Ovary (tissue), 9 donors: ENCODE measurements around the gene PCBP2. TPM values are rescaled to one million over a fixed set of nuclear protein-coding genes. Genes with fewer than 3 reads are reported as not detected.

ENCODE experiments used
- DNase-seq, 5 donors: peaks; one replicate each; pipeline ENCODE4 v3.0.0-alpha.2; 2019 to 2020
- H3K27ac ChIP-seq, 2 donors: fragments of 200-600 bp; one replicate each; pipeline versions ENCODE4 v1.5.1 to v1.8.0; 2019 to 2022
- H3K27me3 ChIP-seq: fragments of 200-600 bp; one replicate; pipeline ENCODE4 v1.8.0; 2022
- H3K36me3 ChIP-seq: fragments of 200-600 bp; sonication (generic); one replicate; pipeline ENCODE4 v1.5.1; 2019
- H3K4me1 ChIP-seq: one replicate; pipeline ENCODE4 v1.8.1; 2013; ENCODE audit warnings: mild to moderate bottlenecking, moderate library complexity; ENCODE audit not compliant: insufficient read depth
- H3K4me3 ChIP-seq: fragments of 200-600 bp; sonication (generic); one replicate; pipeline ENCODE4 v1.5.1; 2017
- H3K9me3 ChIP-seq, 2 donors: fragments of 200-600 bp in 1 of 2; sonication (generic) in 1 of 2; one replicate each; pipeline versions ENCODE4 v1.5.1 to v1.8.1; 2013 to 2019; ENCODE audit warnings: mild to moderate bottlenecking in 1 of 2, moderate library complexity in 1 of 2
- CTCF ChIP-seq, 3 donors: fragments of 450-650 bp in 2 of 3; fragments of 200-600 bp in 1 of 3; IDR thresholded peaks; one replicate each; pipeline versions ENCODE4 v1.5.1 to v1.8.0; 2016 to 2022; ENCODE audit warnings: antibody characterized with exemption in 3 of 3, mild to moderate bottlenecking in 1 of 3
- EP300 ChIP-seq: sonication (generic); formaldehyde crosslinking; IDR thresholded peaks from one replicate; pipeline ENCODE4 v1.6.1; 2017; ENCODE audit warnings: antibody characterized with exemption
- POLR2A ChIP-seq: fragments of 450-650 bp; IDR thresholded peaks from one replicate; pipeline ENCODE4 v1.6.1; 2017; ENCODE audit warnings: antibody characterized with exemption, mild to moderate bottlenecking, moderate library complexity
- WGBS, 3 donors: extraction: QIAGEN DNeasy Blood & Tissue Kit in 1 of 3; methylation state at CpG; one replicate each; pipeline versions ENCODE4 v1.1.5 to v1.1.7; 2013 to 2017; 5-methylcytosine and 5-hydroxymethylcytosine counted together
- intact Hi-C, 4 donors: fragments of 100-400 bp; cut with DNase I; formaldehyde crosslinking; loops; one replicate each; pipeline versions ENCODE4 v1.11.0 to v1.15.1; 2022 to 2023
- polyA plus RNA-seq, 2 donors: library from polyadenylated mRNA; stranded (reverse); fragments of 200-250 nt in 1 of 2; fragments of 350-450 nt in 1 of 2; fragmentation: Illumina TruSeq in 1 of 2; extraction: RNeasy Lipid Tissue Mini Kit (QIAGEN cat#74804) in 1 of 2; gene quantifications; one replicate each; pipeline ENCODE4 v1.2.3, GENCODE V29; 2013 to 2014
- total RNA-seq, 7 donors: library from RNA; depleted of rRNA in 2 of 7; stranded (reverse); fragments of >200 nt in 2 of 7; fragmentation: NEBNext Ultra II Directional in 3 of 7; extraction: Animal tissue kit (Norgen Biotek cat#: 25700) in 3 of 7; gene quantifications; one replicate each; pipeline versions ENCODE4 v1.1.0 to v1.2.4, GENCODE V29; 2016 to 2023
- donor health status: DM: no; HTN: no; CAD: no; lungs with moderate emphysema.
- donor health status: DM: no; HTN: no; CAD: no.
- donor health status: Bipolar disorder and iron deficiency.
- donor health status: DM: yes; HTN: yes; CAD: no.
- donor health status: DM: no; HTN: no; CAD: no.
- donor health status: DM: yes; HTN: yes; CAD: no.

The PCBP2 gene
- total and polyA plus RNA-seq, 9 donors = 413 to 1,354 (median 948) TPM

- no peaks in the 10 kb centered on the region for H3K9me3 ChIP-seq
Observed at GRCh38 chr12:53500776-53501614, 49.1 kb downstream of the PCBP2 start, which contains the start of gene TARBP2. TARBP2 (plus strand) TSS chr12:53501283; CDS start chr12:53501409, 126 bp downstream.

GRCh38 chr12:53501615-53502181, 49.8 kb downstream of the PCBP2 start:
- DNase-seq = peak in 3 of 5 donors; percentile 46 to 95 (median 61)
- Histone ChIP-seq H3K27ac (peak overlapping the region; percentile 86 to 99), H3K9me3 (no peaks in the 10 kb centered on the region), H3K36me3 (no peaks in the 10 kb centered on the region), H3K27me3 (no peaks in the 10 kb centered on the region), H3K4me1 (peaks cover 20% of the 10 kb centered on the region), H3K4me3 (peak overlapping the region; percentile 75)
- WGBS, 3 donors = 20 to 42% (median 26%) methylated on average over 9 to 10 of the region's 10 CpGs
- no peak for TF ChIP-seq EP300
- TF ChIP-seq CTCF (IDR thresholded peaks at IDR 0.05) = peak in 1 of 3 donors; percentile 8
- intact Hi-C loops = loop anchor here (2.0 to 10.0 kb wide), 5 partner anchors 49 to 284 kb away; partner anchors contain the start of genes AAAS (in 4 of the 4), PCBP2 (in 2 of the 4) and PRR13 (in 1 of the 4)

More at GRCh38 chr12:53500776-53501614, 49.1 kb downstream of the PCBP2 start, which contains the start of gene TARBP2:
- Histone ChIP-seq H3K4me3 (peak within 1 kb of the TSS; percentile 75), H3K36me3 (no peaks in the 10 kb centered on the region), H3K27ac (peak within 1 kb of the TSS; percentile 86 to 99), H3K4me1 (peaks cover 23% of the 10 kb centered on the region), H3K27me3 (no peaks in the 10 kb centered on the region)
- peak; percentile 97 to 100 (median 99) for DNase-seq
- intact Hi-C loops = loop anchor here (2.0 to 10.0 kb wide), 5 partner anchors 48 to 284 kb away; partner anchors contain the start of genes AAAS (in 4 of the 4), PCBP2 (in 2 of the 4) and PRR13 (in 1 of the 4)
- TF ChIP-seq POLR2A (peak; percentile 65), CTCF (IDR thresholded peaks at IDR 0.05) (peak in 1 of 3 donors; percentile 7), EP300 (peak; percentile 51)
- WGBS, 3 donors = 0 to 1% (median 0%) methylated on average over 71 to 74 of the region's 74 CpGs

GRCh38 chr12:53502331-53502730, 50.4 kb downstream of the PCBP2 start:
- no peak overlapping the region for H3K4me3 ChIP-seq
- DNase-seq = peak; percentile 40 to 72 (median 50)
- H3K27me3 ChIP-seq = no peaks in the 10 kb centered on the region
- 7 to 11% (median 10%) methylated on average over 9 of the region's 9 CpGs for WGBS, 3 donors
- H3K27ac ChIP-seq = peak overlapping the region; percentile 37 to 99
- no peaks in the 10 kb centered on the region for H3K36me3 ChIP-seq
- intact Hi-C loops = loop anchor here (5.0 to 10.0 kb wide), 4 partner anchors 60 to 285 kb away; partner anchors contain the start of genes AAAS (in 4 of the 4) and PRR13 (in 1 of the 4)
- H3K9me3 ChIP-seq = no peaks in the 10 kb centered on the region
- TF ChIP-seq EP300 (no peak), POLR2A (no peak), CTCF (IDR thresholded peaks at IDR 0.05) (no peak)
- peaks cover 20% of the 10 kb centered on the region for H3K4me1 ChIP-seq

- no peak for TF ChIP-seq POLR2A
- TF ChIP-seq CTCF (IDR thresholded peaks at IDR 0.05) = no peak
- no peak for TF ChIP-seq EP300
- Histone ChIP-seq H3K9me3 (no peaks in the 10 kb centered on the region), H3K27ac (peak overlapping the region; percentile 37 to 99), H3K4me3 (no peak overlapping the region), H3K36me3 (no peaks in the 10 kb centered on the region), H3K4me1 (peaks cover 20% of the 10 kb centered on the region), H3K27me3 (no peaks in the 10 kb centered on the region)
- 56 to 62% (median 61%) methylated on average over 10 of the region's 10 CpGs for whole genome bisulfite sequencing, 3 donors
- peak in 4 of 5 donors; percentile 37 to 52 (median 48) for DNase-seq
- intact Hi-C loops = loop anchor here (5.0 to 10.0 kb wide), 4 partner anchors 61 to 286 kb away; partner anchors contain the start of genes AAAS (in 4 of the 4) and PRR13 (in 1 of the 4)
Observed at GRCh38 chr12:53502983-53503728, 51.3 kb downstream of the PCBP2 start.
